ENCODE measurements around the gene PCSK4. TPM values are rescaled to one million over a fixed set of nuclear protein-coding genes. Genes with fewer than 3 reads are reported as not detected.
"Not testable (repeated sequence)": the region's sequence is repeated elsewhere in the genome, so short reads cannot be mapped to it uniquely, and the experiment has no call there.

PCSK4 gene
- polyA plus RNA-seq, 3 donors: 1.2 to 3.5 (median 2.4) TPM

- WGBS, 3 donors: 84 to 96% (median 96%) methylated on average over 9 of the region's 9 CpGs
- not testable (repeated sequence) for H3K27ac ChIP-seq (ENCODE audit: low read depth, low read length)
These were observed 13.1 kb downstream of the PCSK4 start for GRCh38 chr19:1477056-1477455.

- WGBS, 3 donors: 90 to 94% (median 91%) methylated on average over 31 of the region's 31 CpGs
- no peak overlapping the region for H3K27ac ChIP-seq (ENCODE audit: low read depth, low read length)
These were observed 14.3 kb downstream of the PCSK4 start for GRCh38 chr19:1475751-1476437.

GRCh38 chr19:1474765-1475351 lies 15.3 kb downstream of the PCSK4 start:
- H3K27ac ChIP-seq (ENCODE audit: low read depth, low read length): no peak overlapping the region
- WGBS, 3 donors: 92 to 93% (median 92%) methylated on average over 26 of the region's 26 CpGs

- WGBS, 3 donors: 73 to 82% (median 77%) methylated on average over 31 of the region's 31 CpGs
- no peak overlapping the region for H3K27ac ChIP-seq (ENCODE audit: low read depth, low read length)
These were observed 16.0 kb downstream of the PCSK4 start for GRCh38 chr19:1474011-1474764.

- H3K27ac ChIP-seq (ENCODE audit: low read depth, low read length): no peak overlapping the region
- WGBS, 3 donors: 67 to 80% (median 68%) methylated on average over 20 of the region's 20 CpGs
These were observed 16.9 kb downstream of the PCSK4 start for GRCh38 chr19:1473085-1473851.

- H3K27ac ChIP-seq (ENCODE audit: low read depth, low read length): no peak overlapping the region
- WGBS, 3 donors: 48 to 50% (median 50%) methylated on average over 43 to 44 of the region's 44 CpGs
These were observed 17.7 kb downstream of the PCSK4 start for GRCh38 chr19:1472231-1473084.

- 23 to 25% (median 24%) methylated on average over 24 of the region's 24 CpGs for WGBS, 3 donors
- no peak overlapping the region for H3K27ac ChIP-seq (ENCODE audit: low read depth, low read length)
These were observed 18.5 kb downstream of the PCSK4 start for GRCh38 chr19:1471515-1472160.

GRCh38 chr19:1471010-1471514 lies 19.1 kb downstream of the PCSK4 start:
- WGBS, 3 donors: 5 to 7% (median 7%) methylated on average over 27 to 28 of the region's 28 CpGs
- H3K27ac ChIP-seq (ENCODE audit: low read depth, low read length): no peak overlapping the region

- 1% methylated on average over 62 to 67 of the region's 67 CpGs for WGBS, 3 donors
- no peak overlapping the region for H3K27ac ChIP-seq (ENCODE audit: low read depth, low read length)
These were observed 19.7 kb downstream of the PCSK4 start for GRCh38 chr19:1470305-1471009.

- H3K27ac ChIP-seq (ENCODE audit: low read depth, low read length): no peak overlapping the region
- 3 to 4% (median 3%) methylated on average over 16 to 22 of the region's 22 CpGs for WGBS, 3 donors
These were observed 20.2 kb downstream of the PCSK4 start for GRCh38 chr19:1470055-1470304.

GRCh38 chr19:1469255-1470054 lies 20.7 kb downstream of the PCSK4 start:
- WGBS, 3 donors: 0 to 2% (median 0%) methylated on average over 52 to 116 of the region's 117 CpGs
- H3K27ac ChIP-seq (ENCODE audit: low read depth, low read length): no peak overlapping the region

GRCh38 chr19:1468821-1469254 lies 21.3 kb downstream of the PCSK4 start:
- 1 to 3% (median 2%) methylated on average over 24 to 47 of the region's 47 CpGs for WGBS, 3 donors
- H3K27ac ChIP-seq (ENCODE audit: low read depth, low read length): no peak overlapping the region

GRCh38 chr19:1468274-1468820 lies 21.8 kb downstream of the PCSK4 start:
- 4 to 6% (median 5%) methylated on average over 35 to 49 of the region's 49 CpGs for WGBS, 3 donors
- H3K27ac ChIP-seq (ENCODE audit: low read depth, low read length): no peak overlapping the region

- 2 to 5% (median 2%) methylated on average over 74 to 92 of the region's 92 CpGs for WGBS, 3 donors
- H3K27ac ChIP-seq (ENCODE audit: low read depth, low read length): no peak overlapping the region
These were observed 22.5 kb downstream of the PCSK4 start for GRCh38 chr19:1467490-1468273.

- no peak overlapping the region for H3K27ac ChIP-seq (ENCODE audit: low read depth, low read length)
- 2 to 7% (median 3%) methylated on average over 25 to 36 of the region's 36 CpGs for WGBS, 3 donors
These were observed 23.0 kb downstream of the PCSK4 start for GRCh38 chr19:1467215-1467489.

All from adipose tissue (tissue), 3 donors.